GM18867 (cell line): ENCODE results near the gene ADAMTS7.
"Not testable (repeated sequence)": the region's sequence is repeated elsewhere in the genome, so short reads cannot be mapped to it uniquely, and the experiment has no call there.

ENCODE experiments used
- ATAC-seq: cut with Tn5 transposase; IDR thresholded peaks from one replicate; pipeline ENCODE4 v1.9.1; 2021; ENCODE audit warnings: mild to moderate bottlenecking, moderate library complexity; ENCODE audit not compliant: unreplicated experiment

The ADAMTS7 gene

GRCh38 chr15:78753751-78754535 is 57.3 kb downstream of the ADAMTS7 start:
- ATAC-seq: not testable (repeated sequence)

- ATAC-seq: not testable (repeated sequence)
These were observed 58.0 kb downstream of the ADAMTS7 start for GRCh38 chr15:78753359-78753659.

GRCh38 chr15:78752492-78753358 is 58.5 kb downstream of the ADAMTS7 start:
- no peak for ATAC-seq

- ATAC-seq: no peak
These were observed 59.7 kb downstream of the ADAMTS7 start for GRCh38 chr15:78751602-78751979.

- peak; percentile 93 for ATAC-seq
These were observed 60.2 kb downstream of the ADAMTS7 start for GRCh38 chr15:78750974-78751601.

GRCh38 chr15:78750566-78750965 is 60.7 kb downstream of the ADAMTS7 start:
- no peak for ATAC-seq

GRCh38 chr15:78749831-78750230 is 61.4 kb downstream of the ADAMTS7 start:
- no peak for ATAC-seq

GRCh38 chr15:78747877-78748276 is 63.4 kb downstream of the ADAMTS7 start:
- ATAC-seq: not testable (repeated sequence)

GRCh38 chr15:78741674-78742073 is 69.6 kb downstream of the ADAMTS7 start:
- ATAC-seq: not testable (repeated sequence)

- no peak for ATAC-seq
These were observed 70.4 kb downstream of the ADAMTS7 start for GRCh38 chr15:78740904-78741274.

- ATAC-seq: peak; percentile 54
These were observed 71.0 kb downstream of the ADAMTS7 start for GRCh38 chr15:78739996-78740903.

GRCh38 chr15:78739206-78739605 is 72.1 kb downstream of the ADAMTS7 start:
- ATAC-seq: no peak

GRCh38 chr15:78737931-78738558 is 73.2 kb downstream of the ADAMTS7 start:
- not testable (repeated sequence) for ATAC-seq

- no peak for ATAC-seq
These were observed 74.0 kb downstream of the ADAMTS7 start for GRCh38 chr15:78737187-78737820.

- ATAC-seq: not testable (repeated sequence)
These were observed 75.0 kb downstream of the ADAMTS7 start for GRCh38 chr15:78736286-78736685.

GRCh38 chr15:78734451-78735064 is 76.7 kb downstream of the ADAMTS7 start:
- ATAC-seq: no peak

- no peak for ATAC-seq
These were observed 78.6 kb downstream of the ADAMTS7 start for GRCh38 chr15:78732634-78733033.

GRCh38 chr15:78730955-78731354 is 80.3 kb downstream of the ADAMTS7 start:
- ATAC-seq: no peak

- ATAC-seq: not testable (repeated sequence)
These were observed 82.8 kb downstream of the ADAMTS7 start for GRCh38 chr15:78728427-78728826.
